HG02623 (cell line): ENCODE data around the gene MALAT1.

ENCODE experiments used
- ATAC-seq: cut with Tn5 transposase; IDR thresholded peaks from one replicate; pipeline ENCODE4 v1.9.1; 2021; ENCODE audit warnings: moderate library complexity; ENCODE audit not compliant: unreplicated experiment

The MALAT1 gene

GRCh38 chr11:65478388-65479183, 20.3 kb upstream of the MALAT1 start:
- no peak for ATAC-seq

GRCh38 chr11:65479184-65480145, 19.4 kb upstream of the MALAT1 start:
- ATAC-seq, result no peak

GRCh38 chr11:65482306-65482850, 16.5 kb upstream of the MALAT1 start:
- no peak for ATAC-seq

- ATAC-seq, result no peak
These were observed 13.0 kb upstream of the MALAT1 start for GRCh38 chr11:65485920-65486219.

GRCh38 chr11:65486570-65487466, 12.0 kb upstream of the MALAT1 start:
- no peak for ATAC-seq

GRCh38 chr11:65487467-65488272, 11.2 kb upstream of the MALAT1 start:
- ATAC-seq, result no peak

GRCh38 chr11:65488273-65489034, 10.4 kb upstream of the MALAT1 start:
- no peak for ATAC-seq

GRCh38 chr11:65489035-65489705, 9.7 kb upstream of the MALAT1 start:
- ATAC-seq, result no peak

GRCh38 chr11:65489706-65490320, 9.0 kb upstream of the MALAT1 start:
- ATAC-seq, result no peak

- ATAC-seq, result no peak
These were observed 7.7 kb upstream of the MALAT1 start for GRCh38 chr11:65491163-65491465.

- no peak for ATAC-seq
These were observed 7.0 kb upstream of the MALAT1 start for GRCh38 chr11:65491614-65492386.

- no peak for ATAC-seq
These were observed 6.5 kb upstream of the MALAT1 start for GRCh38 chr11:65492387-65492636.

GRCh38 chr11:65492637-65493366, 6.0 kb upstream of the MALAT1 start:
- ATAC-seq, result no peak

- ATAC-seq, result no peak
These were observed 5.3 kb upstream of the MALAT1 start for GRCh38 chr11:65493367-65494176.

- no peak for ATAC-seq
These were observed 2.3 kb upstream of the MALAT1 start for GRCh38 chr11:65496304-65497140.
